ENCODE results near the gene PSMC4.

PSMC4 gene

GRCh38 chr19:39970675-39971379, at the start of gene PSMC4:
TSS of gene PSMC4 (plus strand) at chr19:39971165. CDS start at chr19:39971203, 38 bp downstream.
- no peak for TF ChIP-seq ZFX (IDR thresholded peaks at IDR 0.05; ENCODE audit: borderline replicate concordance)
- TF ChIP-seq, protein P1, sequence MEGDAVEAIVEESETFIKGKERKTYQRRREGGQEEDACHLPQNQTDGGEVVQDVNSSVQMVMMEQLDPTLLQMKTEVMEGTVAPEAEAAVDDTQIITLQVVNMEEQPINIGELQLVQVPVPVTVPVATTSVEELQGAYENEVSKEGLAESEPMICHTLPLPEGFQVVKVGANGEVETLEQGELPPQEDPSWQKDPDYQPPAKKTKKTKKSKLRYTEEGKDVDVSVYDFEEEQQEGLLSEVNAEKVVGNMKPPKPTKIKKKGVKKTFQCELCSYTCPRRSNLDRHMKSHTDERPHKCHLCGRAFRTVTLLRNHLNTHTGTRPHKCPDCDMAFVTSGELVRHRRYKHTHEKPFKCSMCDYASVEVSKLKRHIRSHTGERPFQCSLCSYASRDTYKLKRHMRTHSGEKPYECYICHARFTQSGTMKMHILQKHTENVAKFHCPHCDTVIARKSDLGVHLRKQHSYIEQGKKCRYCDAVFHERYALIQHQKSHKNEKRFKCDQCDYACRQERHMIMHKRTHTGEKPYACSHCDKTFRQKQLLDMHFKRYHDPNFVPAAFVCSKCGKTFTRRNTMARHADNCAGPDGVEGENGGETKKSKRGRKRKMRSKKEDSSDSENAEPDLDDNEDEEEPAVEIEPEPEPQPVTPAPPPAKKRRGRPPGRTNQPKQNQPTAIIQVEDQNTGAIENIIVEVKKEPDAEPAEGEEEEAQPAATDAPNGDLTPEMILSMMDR (IDR thresholded peaks at IDR 0.05), result peak; percentile 82
- peak within 1 kb of the TSS; percentile 76 for H3K27ac ChIP-seq

DNA sequence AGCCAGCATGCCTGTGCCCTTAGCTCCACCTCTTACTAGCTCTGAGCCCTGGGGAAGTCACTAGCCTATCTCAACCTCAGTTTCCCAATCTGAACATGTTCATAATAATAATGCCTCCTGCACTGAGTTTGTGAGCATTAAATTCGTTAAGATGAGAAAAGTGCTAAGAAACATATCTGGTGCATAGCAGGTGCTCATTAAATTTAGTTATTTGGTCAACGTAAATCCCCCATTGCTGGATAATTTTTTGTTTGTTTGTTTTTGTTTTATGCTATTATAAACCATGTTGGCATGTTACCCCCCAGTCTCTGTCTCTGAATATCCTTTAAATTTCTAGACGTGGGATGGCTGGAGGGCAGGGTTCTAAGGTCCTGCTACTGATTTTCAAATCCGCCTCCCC, 47.1 kb upstream of the PSMC4 start:
- no peak overlapping the region for H3K27ac ChIP-seq
- no peak for TF ChIP-seq ZFX (IDR thresholded peaks at IDR 0.05; ENCODE audit: borderline replicate concordance)
- TF ChIP-seq, protein P1 (IDR thresholded peaks at IDR 0.05), result no peak

DNA sequence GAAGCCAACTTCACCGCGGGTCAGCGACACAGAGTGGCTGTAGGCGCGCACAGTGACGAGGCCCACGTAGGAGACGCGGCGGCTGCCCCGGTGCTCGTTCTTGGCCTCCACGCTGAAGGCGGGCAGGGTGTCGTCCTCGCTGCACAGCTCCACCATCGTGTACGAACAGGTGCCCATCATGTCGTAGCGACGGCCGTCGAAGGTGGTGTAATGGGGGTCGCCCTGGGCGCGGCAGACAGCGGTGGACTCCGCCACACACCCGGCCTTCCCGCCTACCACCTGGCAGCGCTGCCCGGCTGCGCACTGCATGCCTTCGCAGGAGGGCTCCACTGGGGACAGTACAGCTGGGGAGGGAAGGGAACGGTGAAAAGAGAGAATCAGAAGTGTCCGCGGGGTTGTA, 46.6 kb upstream of the PSMC4 start:
- TF ChIP-seq, protein P1 (IDR thresholded peaks at IDR 0.05), result no peak
- no peak for TF ChIP-seq ZFX (IDR thresholded peaks at IDR 0.05; ENCODE audit: borderline replicate concordance)
- H3K27ac ChIP-seq, result no peak overlapping the region

DNA sequence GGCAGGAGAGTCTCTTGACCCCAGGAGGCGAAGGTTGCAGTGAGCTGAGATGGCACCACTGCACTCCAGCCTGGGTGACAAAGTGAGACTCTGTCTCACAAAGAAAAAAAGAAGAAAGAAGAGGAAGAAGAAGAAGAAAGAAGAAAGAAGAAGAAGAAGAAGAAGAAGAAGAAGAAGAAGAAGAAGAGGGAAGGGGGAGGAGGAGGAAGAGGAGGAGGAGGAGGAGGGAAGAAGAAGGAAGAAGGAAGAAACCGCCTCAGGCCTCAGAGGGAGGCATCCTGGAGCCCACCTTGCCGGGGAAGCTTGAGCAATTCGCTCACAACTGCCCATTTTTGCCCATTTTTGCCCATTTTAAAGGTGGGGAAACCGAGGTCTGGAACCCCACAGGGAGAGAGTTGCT, 46.0 kb upstream of the PSMC4 start:
- TF ChIP-seq ZFX (IDR thresholded peaks at IDR 0.05; ENCODE audit: borderline replicate concordance), result no peak
- TF ChIP-seq, protein P1 (IDR thresholded peaks at IDR 0.05), result no peak
- H3K27ac ChIP-seq, result no peak overlapping the region

DNA sequence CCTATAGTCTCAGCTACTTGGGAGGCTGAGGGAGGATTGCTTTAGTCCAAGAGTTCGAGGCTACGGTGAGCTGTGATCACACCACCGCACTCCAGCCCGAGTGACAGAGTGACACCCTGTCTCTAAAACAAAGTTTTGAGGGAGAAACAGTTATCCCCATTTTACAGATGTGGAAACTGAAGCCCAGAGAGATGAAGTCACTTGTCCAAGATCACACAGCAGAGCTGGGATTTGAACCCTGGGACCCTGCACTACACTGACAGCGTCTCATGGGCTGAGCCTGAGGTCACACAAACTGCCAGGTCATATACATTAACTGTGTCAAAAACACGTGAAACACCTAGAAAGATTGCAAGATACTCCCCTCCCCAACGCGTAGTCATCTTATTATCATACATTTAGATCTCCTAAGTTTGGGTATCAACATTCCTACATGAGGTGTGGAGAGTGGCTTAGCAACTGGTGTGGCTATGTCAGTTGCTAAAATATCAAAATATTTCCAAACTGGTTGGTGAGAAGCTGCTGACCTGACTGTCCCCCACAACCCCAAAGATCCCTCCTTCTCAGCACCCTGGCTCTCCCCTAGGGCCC, 44.7 kb upstream of the PSMC4 start:
- TF ChIP-seq ZFX (IDR thresholded peaks at IDR 0.05; ENCODE audit: borderline replicate concordance), result no peak
- TF ChIP-seq, protein P1 (IDR thresholded peaks at IDR 0.05), result no peak
- no peak overlapping the region for H3K27ac ChIP-seq

DNA sequence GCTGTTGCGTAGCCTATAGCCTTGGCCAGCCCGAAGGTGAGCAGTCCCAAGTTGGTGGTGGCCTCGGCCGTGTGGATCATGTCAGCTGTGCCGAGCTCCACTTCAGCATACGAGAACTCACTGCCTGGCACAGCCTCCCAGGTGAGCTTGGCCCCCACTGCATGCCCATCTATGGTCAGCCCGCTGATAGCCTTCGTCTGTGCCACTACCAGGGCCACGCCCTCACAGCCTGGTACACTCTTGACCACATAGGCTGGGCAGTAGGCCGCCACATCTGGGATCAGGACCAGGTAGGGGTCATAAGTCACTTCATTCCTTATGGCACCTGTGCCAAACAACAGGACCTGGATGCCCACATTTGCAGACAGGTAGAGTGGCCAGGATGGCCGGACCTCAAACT, 43.9 kb upstream of the PSMC4 start:
- TF ChIP-seq, protein P1 (IDR thresholded peaks at IDR 0.05), result no peak
- TF ChIP-seq ZFX (IDR thresholded peaks at IDR 0.05; ENCODE audit: borderline replicate concordance), result no peak

More for the DNA sequence above, 43.9 kb upstream of the PSMC4 start:
- no peak overlapping the region for H3K27ac ChIP-seq
